Calu3 (cell line): ENCODE results near the gene BLVRB. TPM values are rescaled to one million over a fixed set of nuclear protein-coding genes. Genes with fewer than 3 reads are reported as not detected.

ENCODE experiments used
- Bru-seq: library from RNA; stranded (reverse); fragments of 400-500 nt; gene quantifications from one replicate; lab custom pipeline; 2021; lab: Mats Ljungman, UMichigan
- BruChase-seq, 2 experiments: library from RNA; stranded (reverse); fragments of 400-500 nt; gene quantifications; one replicate each; lab custom pipeline; 2021; lab: Mats Ljungman, UMichigan
- BruUV-seq: library from RNA; stranded (reverse); fragments of 400-500 nt; replicated peaks from 2 replicates; lab custom pipeline; 2021; lab: Mats Ljungman, UMichigan
- CTCF ChIA-PET: fragments of 300-600 bp; sonication (Branson Sonifier 250); formaldehyde crosslinking; loops from one replicate; lab custom pipeline; 2022; ENCODE audit warnings: antibody characterized with exemption; lab: Charles Lee
- DNase-seq: peaks from one replicate; pipeline ENCODE4 v3.0.0; 2022
- H3K27ac Mint-ChIP-seq: one replicate; pipeline ENCODE4 v1.8.0; 2022; ENCODE audit warnings: mixed read lengths; ENCODE audit not compliant: unreplicated experiment
- H3K27me3 Mint-ChIP-seq: one replicate; pipeline ENCODE4 v1.8.0; 2022; ENCODE audit warnings: mixed read lengths; ENCODE audit not compliant: unreplicated experiment
- H3K36me3 Mint-ChIP-seq: one replicate; pipeline ENCODE4 v1.8.0; 2022; ENCODE audit warnings: mild to moderate bottlenecking, moderate library complexity, mixed read lengths; ENCODE audit not compliant: insufficient read depth, unreplicated experiment
- H3K4me1 Mint-ChIP-seq: one replicate; pipeline ENCODE4 v1.8.0; 2022; ENCODE audit warnings: mild to moderate bottlenecking, low read depth, mixed read lengths; ENCODE audit not compliant: unreplicated experiment
- H3K4me3 Mint-ChIP-seq: one replicate; pipeline ENCODE4 v1.8.0; 2022; ENCODE audit warnings: mild to moderate bottlenecking, low read depth, moderate library complexity, mixed read lengths; ENCODE audit not compliant: unreplicated experiment
- H3K9me3 Mint-ChIP-seq: one replicate; pipeline ENCODE4 v1.8.0; 2022; ENCODE audit warnings: low read depth, mixed read lengths; ENCODE audit not compliant: unreplicated experiment
- CTCF ChIP-seq: fragments of 200-600 bp; IDR thresholded peaks from one replicate; pipeline ENCODE4 v1.8.0; 2022; ENCODE audit warnings: antibody characterized with exemption; ENCODE audit not compliant: unreplicated experiment
- intact Hi-C: fragments of 100-400 bp; cut with micrococcal nuclease; formaldehyde crosslinking; loops from one replicate; pipeline ENCODE4 v1.10.0; 2022; ENCODE audit not compliant: unreplicated experiment
- long read RNA-seq: library from polyadenylated mRNA; stranded (forward); transcript quantifications from one replicate; pipeline ENCODE4 v2.0.0, GENCODE V29; 2022
- total RNA-seq: library from RNA; stranded (reverse); gene quantifications from 2 replicates; pipeline ENCODE4 v1.2.3, GENCODE V29; 2022

Gene BLVRB
- total RNA-seq (107 and 118 TPM in 2 replicates), Bru-seq, nascent RNA (percentile 63 among the genes with signal in this experiment), BruChase-seq, experiment 1, labeled RNA remaining after a 6-hour chase (percentile 71 among the genes with signal in this experiment), BruChase-seq, experiment 2, labeled RNA remaining after a 2-hour chase (percentile 65 among the genes with signal in this experiment)
- long read RNA-seq, transcript BLVRB-201 (5 exons, 873 nt): major isoform, 334 of 352 reads
- long read RNA-seq, partial matches to known transcripts: 5 of 352 reads
- long read RNA-seq, other reads (novel, unspliced or antisense): 8 of 352 reads

GRCh38 chr19:40465557-40466218 lies at the start of gene BLVRB:
Gene BLVRB (minus strand): TSS chr19:40465745. CDS start chr19:40465688, 57 bp downstream.
- H3K27me3 Mint-ChIP-seq: peaks cover 17% of the 10 kb centered on the region
- H3K9me3 Mint-ChIP-seq: no peaks in the 10 kb centered on the region
- peak; percentile 100 for DNase-seq
- intact Hi-C loops: loop anchor here (10.0 kb wide), 1 partner anchor 129 kb away; no protein-coding TSS in a partner anchor
- H3K36me3 Mint-ChIP-seq: peaks cover 25% of the 10 kb centered on the region
- H3K27ac Mint-ChIP-seq: peak within 1 kb of the TSS; percentile 83
- H3K4me3 Mint-ChIP-seq: peak within 1 kb of the TSS; percentile 99
- BruUV-seq: no TSS peak
- no peak for TF ChIP-seq CTCF
- peaks cover 32% of the 10 kb centered on the region for H3K4me1 Mint-ChIP-seq
- CTCF ChIA-PET: interaction anchor here (0.6 to 3.8 kb wide), 15 partner anchors 19 to 678 kb away, joined by 3 to 29 read pairs (median 4); partner anchors contain the start of gene SERTAD1

GRCh38 chr19:40513741-40514315 lies 48.3 kb upstream of the BLVRB start:
- Mint-ChIP-seq H3K4me1 (no peaks in the 10 kb centered on the region), H3K9me3 (no peaks in the 10 kb centered on the region), H3K36me3 (no peaks in the 10 kb centered on the region), H3K27me3 (peaks cover 66% of the 10 kb centered on the region), H3K27ac (no peak overlapping the region), H3K4me3 (no peak overlapping the region)
- no peak for TF ChIP-seq CTCF
- CTCF ChIA-PET: no interaction called here
- no peak for DNase-seq
- intact Hi-C loops: no loop called here
- BruUV-seq: no TSS peak

- intact Hi-C loops: no loop called here
- Mint-ChIP-seq H3K27ac (no peak overlapping the region), H3K9me3 (no peaks in the 10 kb centered on the region), H3K27me3 (peaks cover 65% of the 10 kb centered on the region), H3K36me3 (no peaks in the 10 kb centered on the region), H3K4me1 (no peaks in the 10 kb centered on the region), H3K4me3 (no peak overlapping the region)
- BruUV-seq: no TSS peak
- no peak for DNase-seq
- CTCF ChIA-PET: no interaction called here
- no peak for TF ChIP-seq CTCF
Measured at GRCh38 chr19:40513345-40513678, 47.8 kb upstream of the BLVRB start.

- intact Hi-C loops: no loop called here
- H3K9me3 Mint-ChIP-seq: no peaks in the 10 kb centered on the region
- H3K36me3 Mint-ChIP-seq: no peaks in the 10 kb centered on the region
- no peak overlapping the region for H3K4me3 Mint-ChIP-seq
- CTCF ChIA-PET: interaction anchor here (0.6 kb wide), 1 partner anchor 27 kb away, joined by 3 read pairs; no protein-coding TSS in a partner anchor
- no peak for TF ChIP-seq CTCF
- no peak for DNase-seq
- H3K27ac Mint-ChIP-seq: no peak overlapping the region
- no TSS peak for BruUV-seq
- H3K27me3 Mint-ChIP-seq: peaks cover 67% of the 10 kb centered on the region
- H3K4me1 Mint-ChIP-seq: no peaks in the 10 kb centered on the region
Measured at GRCh38 chr19:40512473-40513344, 47.2 kb upstream of the BLVRB start.
